Measurements from ENCODE around the gene SERPINB8. TPM values are rescaled to one million over a fixed set of nuclear protein-coding genes. Genes with fewer than 3 reads are reported as not detected.

SERPINB8 gene
- total RNA-seq, 1 experiment from 2014 or later, result 2.0 TPM

DNA sequence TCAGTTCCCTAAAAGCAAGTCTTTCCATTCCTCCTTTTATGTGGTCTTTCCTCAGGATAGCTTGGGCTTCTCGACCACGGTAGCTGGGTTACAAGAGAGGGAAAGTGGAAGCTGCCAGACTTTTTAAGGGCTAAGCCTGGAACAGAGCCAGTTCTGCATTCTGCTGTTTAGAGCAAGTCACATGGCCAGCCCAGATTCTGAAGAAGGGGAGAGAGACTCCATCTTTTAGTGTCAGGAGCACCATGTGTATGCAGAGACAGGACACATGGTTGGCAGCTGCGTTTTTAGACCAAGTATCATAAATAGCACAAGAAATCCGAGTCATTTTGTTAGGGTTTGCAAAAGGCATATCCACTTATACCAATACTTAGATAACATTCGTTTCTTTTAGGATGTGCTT is 16.1 kb upstream of the SERPINB8 start:
- Histone ChIP-seq H3K27ac (ENCODE audit: low read length) (no peak overlapping the region), H3K36me3 (ENCODE audit: control insufficient read depth, insufficient read depth, low read length) (no peaks in the 10 kb centered on the region), H3K27me3 (ENCODE audit: control insufficient read depth, insufficient read depth, low read length) (no peaks in the 10 kb centered on the region), H3K4me3 (ENCODE audit: low read depth in 2 of 2, low read length in 2 of 2) (no peak overlapping the region), H3K4me1 (ENCODE audit: control insufficient read depth, insufficient read depth, low read length) (no peaks in the 10 kb centered on the region), H3K9me3 (ENCODE audit: control insufficient read depth, insufficient read depth, low read depth, low read length) (no peaks in the 10 kb centered on the region)
- no TSS peak for BruUV-seq (replicated peaks)
- TF ChIP-seq, protein P1, sequence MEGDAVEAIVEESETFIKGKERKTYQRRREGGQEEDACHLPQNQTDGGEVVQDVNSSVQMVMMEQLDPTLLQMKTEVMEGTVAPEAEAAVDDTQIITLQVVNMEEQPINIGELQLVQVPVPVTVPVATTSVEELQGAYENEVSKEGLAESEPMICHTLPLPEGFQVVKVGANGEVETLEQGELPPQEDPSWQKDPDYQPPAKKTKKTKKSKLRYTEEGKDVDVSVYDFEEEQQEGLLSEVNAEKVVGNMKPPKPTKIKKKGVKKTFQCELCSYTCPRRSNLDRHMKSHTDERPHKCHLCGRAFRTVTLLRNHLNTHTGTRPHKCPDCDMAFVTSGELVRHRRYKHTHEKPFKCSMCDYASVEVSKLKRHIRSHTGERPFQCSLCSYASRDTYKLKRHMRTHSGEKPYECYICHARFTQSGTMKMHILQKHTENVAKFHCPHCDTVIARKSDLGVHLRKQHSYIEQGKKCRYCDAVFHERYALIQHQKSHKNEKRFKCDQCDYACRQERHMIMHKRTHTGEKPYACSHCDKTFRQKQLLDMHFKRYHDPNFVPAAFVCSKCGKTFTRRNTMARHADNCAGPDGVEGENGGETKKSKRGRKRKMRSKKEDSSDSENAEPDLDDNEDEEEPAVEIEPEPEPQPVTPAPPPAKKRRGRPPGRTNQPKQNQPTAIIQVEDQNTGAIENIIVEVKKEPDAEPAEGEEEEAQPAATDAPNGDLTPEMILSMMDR (IDR thresholded peaks at IDR 0.05), result no peak
- TF ChIP-seq SIN3A (IDR thresholded peaks at IDR 0.05; ENCODE audit: borderline replicate concordance, insufficient read depth, low read depth, low read length) (no peak), POLR2AphosphoS5 (IDR thresholded peaks at IDR 0.05; ENCODE audit: low read depth, low read length) (no peak), TCF7L2 (IDR thresholded peaks at IDR 0.05; ENCODE audit: low read depth, low read length) (no peak)
- TF ChIP-seq, protein P2, sequence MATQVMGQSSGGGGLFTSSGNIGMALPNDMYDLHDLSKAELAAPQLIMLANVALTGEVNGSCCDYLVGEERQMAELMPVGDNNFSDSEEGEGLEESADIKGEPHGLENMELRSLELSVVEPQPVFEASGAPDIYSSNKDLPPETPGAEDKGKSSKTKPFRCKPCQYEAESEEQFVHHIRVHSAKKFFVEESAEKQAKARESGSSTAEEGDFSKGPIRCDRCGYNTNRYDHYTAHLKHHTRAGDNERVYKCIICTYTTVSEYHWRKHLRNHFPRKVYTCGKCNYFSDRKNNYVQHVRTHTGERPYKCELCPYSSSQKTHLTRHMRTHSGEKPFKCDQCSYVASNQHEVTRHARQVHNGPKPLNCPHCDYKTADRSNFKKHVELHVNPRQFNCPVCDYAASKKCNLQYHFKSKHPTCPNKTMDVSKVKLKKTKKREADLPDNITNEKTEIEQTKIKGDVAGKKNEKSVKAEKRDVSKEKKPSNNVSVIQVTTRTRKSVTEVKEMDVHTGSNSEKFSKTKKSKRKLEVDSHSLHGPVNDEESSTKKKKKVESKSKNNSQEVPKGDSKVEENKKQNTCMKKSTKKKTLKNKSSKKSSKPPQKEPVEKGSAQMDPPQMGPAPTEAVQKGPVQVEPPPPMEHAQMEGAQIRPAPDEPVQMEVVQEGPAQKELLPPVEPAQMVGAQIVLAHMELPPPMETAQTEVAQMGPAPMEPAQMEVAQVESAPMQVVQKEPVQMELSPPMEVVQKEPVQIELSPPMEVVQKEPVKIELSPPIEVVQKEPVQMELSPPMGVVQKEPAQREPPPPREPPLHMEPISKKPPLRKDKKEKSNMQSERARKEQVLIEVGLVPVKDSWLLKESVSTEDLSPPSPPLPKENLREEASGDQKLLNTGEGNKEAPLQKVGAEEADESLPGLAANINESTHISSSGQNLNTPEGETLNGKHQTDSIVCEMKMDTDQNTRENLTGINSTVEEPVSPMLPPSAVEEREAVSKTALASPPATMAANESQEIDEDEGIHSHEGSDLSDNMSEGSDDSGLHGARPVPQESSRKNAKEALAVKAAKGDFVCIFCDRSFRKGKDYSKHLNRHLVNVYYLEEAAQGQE (IDR thresholded peaks at IDR 0.05; ENCODE audit: insufficient read depth in 1 of 2, low read depth in 2 of 2, low read length in 1 of 2), result no peak
- DNase-seq (ENCODE audit: low read depth, low spot score) (no peak), ATAC-seq (no peak)
- POLR2A ChIA-PET, result no interaction called here
- in situ Hi-C loops (cut with HindIII; ENCODE audit: low pct_unique_long_range_greater_than_20kb, low sequenced_read_pairs), result no loop called here
- intact Hi-C loops (cut with micrococcal nuclease; ENCODE audit: unreplicated experiment), result no loop called here
- CTCF ChIA-PET, result no interaction called here

- no TSS peak for BruUV-seq (replicated peaks)
- DNase-seq (ENCODE audit: low read depth, low spot score) (no peak), ATAC-seq (no peak)
- H3K4me3 ChIP-seq (ENCODE audit: low read depth in 2 of 2, low read length in 2 of 2), result no peak overlapping the region
- H3K4me1 ChIP-seq (ENCODE audit: control insufficient read depth, insufficient read depth, low read length), result no peaks in the 10 kb centered on the region
- TF ChIP-seq TCF7L2 (IDR thresholded peaks at IDR 0.05; ENCODE audit: low read depth, low read length), result no peak
- TF ChIP-seq, protein P1 (IDR thresholded peaks at IDR 0.05), result no peak
- no peak for TF ChIP-seq POLR2AphosphoS5 (IDR thresholded peaks at IDR 0.05; ENCODE audit: low read depth, low read length)
- no peak for TF ChIP-seq SIN3A (IDR thresholded peaks at IDR 0.05; ENCODE audit: borderline replicate concordance, insufficient read depth, low read depth, low read length)
- TF ChIP-seq, protein P2 (IDR thresholded peaks at IDR 0.05; ENCODE audit: insufficient read depth in 1 of 2, low read depth in 2 of 2, low read length in 1 of 2), result no peak
- no peaks in the 10 kb centered on the region for H3K36me3 ChIP-seq (ENCODE audit: control insufficient read depth, insufficient read depth, low read length)
- ChIA-PET CTCF (no interaction called here), POLR2A (no interaction called here)
- intact Hi-C loops (cut with micrococcal nuclease; ENCODE audit: unreplicated experiment), result no loop called here
- in situ Hi-C loops (cut with HindIII; ENCODE audit: low pct_unique_long_range_greater_than_20kb, low sequenced_read_pairs), result no loop called here
- no peaks in the 10 kb centered on the region for H3K27me3 ChIP-seq (ENCODE audit: control insufficient read depth, insufficient read depth, low read length)
- H3K27ac ChIP-seq (ENCODE audit: low read length), result no peak overlapping the region
- H3K9me3 ChIP-seq (ENCODE audit: control insufficient read depth, insufficient read depth, low read depth, low read length), result no peaks in the 10 kb centered on the region
These were observed 13.1 kb upstream of the SERPINB8 start for GRCh38 chr18:63956755-63957154.

Measured in Panc1 (cell line).